ENCODE data around the gene SHC4.

Gene SHC4

GRCh38 chr15:48891232-48891765, 72.4 kb downstream of the SHC4 start:
- in situ Hi-C loops (cut with MboI; ENCODE audit: low sequenced_read_pairs, unreplicated experiment) = no loop called here
- no peak for TF ChIP-seq CTCF (IDR thresholded peaks at IDR 0.05; ENCODE audit: borderline replicate concordance, control extremely low read depth, extremely low read depth, insufficient read depth, missing control alignments)
- DNase-seq (ENCODE audit: low spot score) = no peak

- no peak for DNase-seq (ENCODE audit: low spot score)
- TF ChIP-seq CTCF (IDR thresholded peaks at IDR 0.05; ENCODE audit: borderline replicate concordance, control extremely low read depth, extremely low read depth, insufficient read depth, missing control alignments) = no peak
- in situ Hi-C loops (cut with MboI; ENCODE audit: low sequenced_read_pairs, unreplicated experiment) = no loop called here
These were observed 73.2 kb downstream of the SHC4 start for GRCh38 chr15:48890375-48890972.

GRCh38 chr15:48889925-48890324, 73.8 kb downstream of the SHC4 start:
- no peak for DNase-seq (ENCODE audit: low spot score)
- TF ChIP-seq CTCF (IDR thresholded peaks at IDR 0.05; ENCODE audit: borderline replicate concordance, control extremely low read depth, extremely low read depth, insufficient read depth, missing control alignments) = no peak
- in situ Hi-C loops (cut with MboI; ENCODE audit: low sequenced_read_pairs, unreplicated experiment) = no loop called here

GRCh38 chr15:48888836-48889235, 74.9 kb downstream of the SHC4 start:
- DNase-seq (ENCODE audit: low spot score) = no peak

GRCh38 chr15:48888191-48888590, 75.5 kb downstream of the SHC4 start:
- in situ Hi-C loops (cut with MboI; ENCODE audit: low sequenced_read_pairs, unreplicated experiment) = no loop called here
- TF ChIP-seq CTCF (IDR thresholded peaks at IDR 0.05; ENCODE audit: borderline replicate concordance, control extremely low read depth, extremely low read depth, insufficient read depth, missing control alignments) = no peak

More at GRCh38 chr15:48888836-48889235, 74.9 kb downstream of the SHC4 start:
- in situ Hi-C loops (cut with MboI; ENCODE audit: low sequenced_read_pairs, unreplicated experiment) = no loop called here
- TF ChIP-seq CTCF (IDR thresholded peaks at IDR 0.05; ENCODE audit: borderline replicate concordance, control extremely low read depth, extremely low read depth, insufficient read depth, missing control alignments) = no peak

GRCh38 chr15:48887144-48887543, 76.6 kb downstream of the SHC4 start:
- TF ChIP-seq CTCF (IDR thresholded peaks at IDR 0.05; ENCODE audit: borderline replicate concordance, control extremely low read depth, extremely low read depth, insufficient read depth, missing control alignments) = no peak
- DNase-seq (ENCODE audit: low spot score) = no peak
- in situ Hi-C loops (cut with MboI; ENCODE audit: low sequenced_read_pairs, unreplicated experiment) = no loop called here

More at GRCh38 chr15:48888191-48888590, 75.5 kb downstream of the SHC4 start:
- DNase-seq (ENCODE audit: low spot score) = no peak
